ENCODE measurements around the gene SV2B.

Gene SV2B

GRCh38 chr15:91102546-91103330 lies 2.7 kb downstream of the SV2B start:
- no peak for DNase-seq

- DNase-seq = no peak
These were observed 4.1 kb downstream of the SV2B start for GRCh38 chr15:91104111-91104510.

GRCh38 chr15:91108421-91108820 lies 8.4 kb downstream of the SV2B start:
- no peak for DNase-seq

GRCh38 chr15:91109885-91110284 lies 9.8 kb downstream of the SV2B start:
- no peak for DNase-seq

- no peak for DNase-seq
These were observed 10.3 kb downstream of the SV2B start for GRCh38 chr15:91110407-91110806.

GRCh38 chr15:91113030-91113429 lies 13.0 kb downstream of the SV2B start:
- DNase-seq = no peak

- no peak for DNase-seq
These were observed 14.2 kb downstream of the SV2B start for GRCh38 chr15:91114301-91114700.

- no peak for DNase-seq
These were observed 16.3 kb downstream of the SV2B start for GRCh38 chr15:91116113-91117067.

GRCh38 chr15:91117375-91117774 lies 17.3 kb downstream of the SV2B start:
- DNase-seq = no peak

- no peak for DNase-seq
These were observed 18.9 kb downstream of the SV2B start for GRCh38 chr15:91118817-91119590.

GRCh38 chr15:91122296-91122695 lies 22.2 kb downstream of the SV2B start:
- no peak for DNase-seq

GRCh38 chr15:91124132-91124531 lies 24.1 kb downstream of the SV2B start:
- no peak for DNase-seq

- no peak for DNase-seq
These were observed 25.1 kb downstream of the SV2B start for GRCh38 chr15:91125162-91125561.

- DNase-seq = no peak
These were observed 26.0 kb downstream of the SV2B start for GRCh38 chr15:91126080-91126479.

GRCh38 chr15:91127236-91127955 lies 27.3 kb downstream of the SV2B start:
- DNase-seq = no peak

GRCh38 chr15:91128016-91128415 lies 28.0 kb downstream of the SV2B start:
- DNase-seq = no peak

GRCh38 chr15:91129436-91129835 lies 29.4 kb downstream of the SV2B start:
- DNase-seq = no peak

- no peak for DNase-seq
These were observed 32.0 kb downstream of the SV2B start for GRCh38 chr15:91132079-91132478.

GRCh38 chr15:91133511-91133910 lies 33.5 kb downstream of the SV2B start:
- DNase-seq = no peak

- no peak for DNase-seq
These were observed 35.4 kb downstream of the SV2B start for GRCh38 chr15:91135201-91136130.

- no peak for DNase-seq
These were observed 36.4 kb downstream of the SV2B start for GRCh38 chr15:91136386-91136923.
